SK-N-SH treated with all-trans-retinoic acid at 6 μM for 48 hours (cell line): Measurements from ENCODE around the gene PNMT.
A peak's percentile ranks its signal among the peaks of the same experiment; 100 is the strongest.

Experiments used
- ATAC-seq: fragments of 200-7000 bp; cut with Tn5 transposase; 3 replicates; pipeline ENCODE4 v1.9.1; 2020; ENCODE audit warnings: mild to moderate bottlenecking, moderate library complexity
- ARNTL ChIP-seq: fragments of 450-650 bp; formaldehyde crosslinking; IDR thresholded peaks from 2 replicates; pipeline ENCODE4 v1.5.0; 2020; ENCODE audit warnings: low read depth, mild to moderate bottlenecking, moderate library complexity, borderline replicate concordance
- BACH2 ChIP-seq: fragments of 250-450 bp; sonication (Bioruptor Pico); IDR thresholded peaks from 2 replicates; pipeline ENCODE4 v1.9.0; 2021; ENCODE audit warnings: mild to moderate bottlenecking, borderline replicate concordance
- CSDC2 ChIP-seq: fragments of 250-450 bp; sonication (Bioruptor Pico); IDR thresholded peaks from 2 replicates; pipeline ENCODE4 v1.5.0; 2020; ENCODE audit warnings: mild to moderate bottlenecking, moderate library complexity
- ESRRG ChIP-seq: fragments of 250-450 bp; sonication (Bioruptor Pico); IDR thresholded peaks from 2 replicates; pipeline ENCODE4 v1.6.1; 2021; ENCODE audit warnings: mild to moderate bottlenecking
- GLIS3 ChIP-seq: fragments of 250-450 bp; sonication (Bioruptor Pico); IDR thresholded peaks from 2 replicates; pipeline ENCODE4 v1.5.0; 2020; ENCODE audit warnings: mild to moderate bottlenecking, moderate library complexity
- ISL1 ChIP-seq: fragments of 250-450 bp; sonication (Bioruptor Pico); IDR thresholded peaks from 2 replicates; pipeline ENCODE4 v2.1.2; 2022; ENCODE audit warnings: mild to moderate bottlenecking, moderate library complexity
- OSR1 ChIP-seq: fragments of 250-450 bp; sonication (Bioruptor Pico); IDR thresholded peaks from 2 replicates; pipeline ENCODE4 v1.8.0; 2022; ENCODE audit warnings: moderate library complexity, mild to moderate bottlenecking, inconsistent platforms
- PPARA ChIP-seq: fragments of 250-450 bp; sonication (Bioruptor Pico); IDR thresholded peaks from 2 replicates; pipeline ENCODE4 v1.5.0; 2020; ENCODE audit warnings: mild to moderate bottlenecking, borderline replicate concordance
- RARB ChIP-seq: fragments of 250-450 bp; sonication (Bioruptor Pico); IDR thresholded peaks from 2 replicates; pipeline ENCODE4 v1.8.0; 2021; ENCODE audit warnings: mild to moderate bottlenecking, moderate library complexity
- SNAI2 ChIP-seq: fragments of 250-450 bp; sonication (Bioruptor Pico); IDR thresholded peaks from 2 replicates; pipeline ENCODE4 v1.5.0; 2020; ENCODE audit warnings: mild to moderate bottlenecking, moderate library complexity
- TCF4 ChIP-seq: fragments of 250-450 bp; sonication (Bioruptor Pico); IDR thresholded peaks from 2 replicates; pipeline ENCODE4 v1.8.0; 2021; ENCODE audit warnings: mild to moderate bottlenecking, moderate library complexity, borderline replicate concordance
- TOX ChIP-seq: fragments of 250-450 bp; sonication (Bioruptor Pico); IDR thresholded peaks from 2 replicates; pipeline ENCODE4 v1.8.0; 2021; ENCODE audit warnings: mild to moderate bottlenecking, moderate library complexity, borderline replicate concordance
- TSHZ2 ChIP-seq: fragments of 250-450 bp; sonication (Bioruptor Pico); IDR thresholded peaks from 2 replicates; pipeline ENCODE4 v1.5.0; 2020; ENCODE audit warnings: mild to moderate bottlenecking, moderate library complexity
- ZC3H10 ChIP-seq: fragments of 250-450 bp; sonication (Bioruptor Pico); IDR thresholded peaks from 2 replicates; pipeline ENCODE4 v1.5.1; 2021; ENCODE audit warnings: mild to moderate bottlenecking, moderate library complexity
- ZFP3 ChIP-seq: fragments of 250-450 bp; sonication (Bioruptor Pico); IDR thresholded peaks from 2 replicates; pipeline ENCODE4 v1.5.0; 2020; ENCODE audit warnings: mild to moderate bottlenecking, moderate library complexity
- ZNF565 ChIP-seq: fragments of 450-650 bp; formaldehyde crosslinking; conservative IDR thresholded peaks from 2 replicates; pipeline ENCODE4 v1.5.0; 2020; ENCODE audit warnings: low read depth, mild to moderate bottlenecking, moderate library complexity
- ZNF70 ChIP-seq: fragments of 450-650 bp; formaldehyde crosslinking; IDR thresholded peaks from 2 replicates; pipeline ENCODE4 v1.5.0; 2020; ENCODE audit warnings: mild to moderate bottlenecking, moderate library complexity
- ZNF8 ChIP-seq: fragments of 450-650 bp; formaldehyde crosslinking; IDR thresholded peaks from 2 replicates; pipeline ENCODE4 v1.5.0; 2020; ENCODE audit warnings: mild to moderate bottlenecking, moderate library complexity
- TF ChIP-seq, protein P1 (sequence below): fragments of 250-450 bp; sonication (Bioruptor Pico); IDR thresholded peaks from 2 replicates; pipeline ENCODE4 v1.5.1; 2021; ENCODE audit warnings: mild to moderate bottlenecking, moderate library complexity
- TF ChIP-seq, protein P2 (sequence below): fragments of 250-450 bp; sonication (Bioruptor Pico); IDR thresholded peaks from 2 replicates; pipeline ENCODE4 v1.8.0; 2021; ENCODE audit warnings: low read depth, mild to moderate bottlenecking, moderate library complexity, borderline replicate concordance
- TF ChIP-seq, protein P3 (sequence below): fragments of 250-450 bp; sonication (Bioruptor Pico); IDR thresholded peaks from 2 replicates; pipeline ENCODE4 v1.5.1; 2020; ENCODE audit warnings: low read depth, mild to moderate bottlenecking, moderate library complexity
- TF ChIP-seq, protein P4 (sequence below): fragments of 250-450 bp; sonication (Bioruptor Pico); IDR thresholded peaks from 2 replicates; pipeline ENCODE4 v1.8.0; 2020; ENCODE audit warnings: mild to moderate bottlenecking, moderate library complexity, borderline replicate concordance

PNMT gene

DNA sequence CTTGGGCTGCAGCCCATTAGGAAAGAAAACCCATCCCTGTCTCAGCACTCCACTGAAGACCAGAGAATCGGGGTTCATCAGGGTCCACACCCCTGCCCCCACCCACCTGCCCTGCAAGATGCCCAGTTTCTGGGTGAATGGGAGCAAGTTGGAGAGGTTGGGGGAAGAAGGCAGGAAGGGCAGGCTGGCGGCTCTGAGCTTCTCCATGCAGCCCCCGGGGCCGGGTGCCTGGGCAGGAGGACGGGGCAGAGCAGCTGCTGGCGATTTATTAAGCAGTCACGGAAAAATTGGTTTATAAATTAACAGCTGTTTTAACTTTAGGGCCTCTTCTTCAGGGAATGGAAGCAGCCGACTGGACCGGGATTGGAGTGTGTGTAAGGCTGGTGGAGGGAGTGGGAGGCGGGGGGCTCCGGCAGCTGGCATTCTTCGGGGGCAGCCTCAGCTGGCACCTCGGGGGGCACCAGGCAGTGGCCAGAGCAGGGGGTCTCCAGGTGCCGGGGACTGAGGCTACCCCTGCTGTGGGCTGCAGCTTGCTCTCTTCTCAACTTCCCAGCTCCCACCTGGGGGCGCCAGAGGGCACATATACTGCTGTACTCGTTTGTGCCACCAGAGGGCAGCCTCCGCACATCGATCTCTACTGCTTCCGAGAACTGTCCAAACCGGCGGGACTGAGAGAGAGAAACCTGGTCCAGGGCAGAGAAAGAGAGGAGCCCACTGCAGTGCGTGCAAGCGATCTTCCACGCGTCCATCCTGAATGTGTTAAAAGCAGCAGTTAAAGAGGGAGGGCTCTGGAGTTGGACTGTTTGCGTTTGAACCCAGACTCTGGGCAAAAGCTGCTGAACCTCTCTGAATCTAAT, 46.5 kb upstream of the PNMT start:
- peak; percentile 79 for ATAC-seq
- TF ChIP-seq TCF4 (CRISPR knock-in tag): no peak
- TF ChIP-seq, protein P1, sequence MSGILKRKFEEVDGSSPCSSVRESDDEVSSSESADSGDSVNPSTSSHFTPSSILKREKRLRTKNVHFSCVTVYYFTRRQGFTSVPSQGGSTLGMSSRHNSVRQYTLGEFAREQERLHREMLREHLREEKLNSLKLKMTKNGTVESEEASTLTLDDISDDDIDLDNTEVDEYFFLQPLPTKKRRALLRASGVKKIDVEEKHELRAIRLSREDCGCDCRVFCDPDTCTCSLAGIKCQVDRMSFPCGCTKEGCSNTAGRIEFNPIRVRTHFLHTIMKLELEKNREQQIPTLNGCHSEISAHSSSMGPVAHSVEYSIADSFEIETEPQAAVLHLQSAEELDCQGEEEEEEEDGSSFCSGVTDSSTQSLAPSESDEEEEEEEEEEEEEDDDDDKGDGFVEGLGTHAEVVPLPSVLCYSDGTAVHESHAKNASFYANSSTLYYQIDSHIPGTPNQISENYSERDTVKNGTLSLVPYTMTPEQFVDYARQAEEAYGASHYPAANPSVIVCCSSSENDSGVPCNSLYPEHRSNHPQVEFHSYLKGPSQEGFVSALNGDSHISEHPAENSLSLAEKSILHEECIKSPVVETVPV (CRISPR knock-in tag): no peak
- no peak for TF ChIP-seq BACH2 (CRISPR knock-in tag)
- TF ChIP-seq TOX: no peak
- TF ChIP-seq GLIS3: no peak
- no peak for TF ChIP-seq ZNF70 (CRISPR knock-in tag)
- TF ChIP-seq RARB (CRISPR knock-in tag): no peak
- no peak for TF ChIP-seq ZNF565
- no peak for TF ChIP-seq OSR1 (CRISPR knock-in tag)
- no peak for TF ChIP-seq CSDC2
- TF ChIP-seq, protein P2, sequence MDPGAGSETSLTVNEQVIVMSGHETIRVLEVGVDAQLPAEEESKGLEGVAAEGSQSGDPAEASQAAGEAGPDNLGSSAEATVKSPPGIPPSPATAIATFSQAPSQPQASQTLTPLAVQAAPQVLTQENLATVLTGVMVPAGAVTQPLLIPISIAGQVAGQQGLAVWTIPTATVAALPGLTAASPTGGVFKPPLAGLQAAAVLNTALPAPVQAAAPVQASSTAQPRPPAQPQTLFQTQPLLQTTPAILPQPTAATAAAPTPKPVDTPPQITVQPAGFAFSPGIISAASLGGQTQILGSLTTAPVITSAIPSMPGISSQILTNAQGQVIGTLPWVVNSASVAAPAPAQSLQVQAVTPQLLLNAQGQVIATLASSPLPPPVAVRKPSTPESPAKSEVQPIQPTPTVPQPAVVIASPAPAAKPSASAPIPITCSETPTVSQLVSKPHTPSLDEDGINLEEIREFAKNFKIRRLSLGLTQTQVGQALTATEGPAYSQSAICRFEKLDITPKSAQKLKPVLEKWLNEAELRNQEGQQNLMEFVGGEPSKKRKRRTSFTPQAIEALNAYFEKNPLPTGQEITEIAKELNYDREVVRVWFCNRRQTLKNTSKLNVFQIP (CRISPR knock-in tag): no peak
- TF ChIP-seq ZFP3 (CRISPR knock-in tag): no peak
- TF ChIP-seq ESRRG: no peak
- no peak for TF ChIP-seq ZC3H10 (CRISPR knock-in tag)
- TF ChIP-seq ISL1 (CRISPR knock-in tag): no peak
- TF ChIP-seq ZNF8 (CRISPR knock-in tag): no peak
- TF ChIP-seq ARNTL (CRISPR knock-in tag): no peak
- TF ChIP-seq, protein P3, sequence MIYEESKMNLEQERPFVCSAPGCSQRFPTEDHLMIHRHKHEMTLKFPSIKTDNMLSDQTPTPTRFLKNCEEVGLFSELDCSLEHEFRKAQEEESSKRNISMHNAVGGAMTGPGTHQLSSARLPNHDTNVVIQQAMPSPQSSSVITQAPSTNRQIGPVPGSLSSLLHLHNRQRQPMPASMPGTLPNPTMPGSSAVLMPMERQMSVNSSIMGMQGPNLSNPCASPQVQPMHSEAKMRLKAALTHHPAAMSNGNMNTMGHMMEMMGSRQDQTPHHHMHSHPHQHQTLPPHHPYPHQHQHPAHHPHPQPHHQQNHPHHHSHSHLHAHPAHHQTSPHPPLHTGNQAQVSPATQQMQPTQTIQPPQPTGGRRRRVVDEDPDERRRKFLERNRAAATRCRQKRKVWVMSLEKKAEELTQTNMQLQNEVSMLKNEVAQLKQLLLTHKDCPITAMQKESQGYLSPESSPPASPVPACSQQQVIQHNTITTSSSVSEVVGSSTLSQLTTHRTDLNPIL (CRISPR knock-in tag): no peak
- TF ChIP-seq, protein P4, sequence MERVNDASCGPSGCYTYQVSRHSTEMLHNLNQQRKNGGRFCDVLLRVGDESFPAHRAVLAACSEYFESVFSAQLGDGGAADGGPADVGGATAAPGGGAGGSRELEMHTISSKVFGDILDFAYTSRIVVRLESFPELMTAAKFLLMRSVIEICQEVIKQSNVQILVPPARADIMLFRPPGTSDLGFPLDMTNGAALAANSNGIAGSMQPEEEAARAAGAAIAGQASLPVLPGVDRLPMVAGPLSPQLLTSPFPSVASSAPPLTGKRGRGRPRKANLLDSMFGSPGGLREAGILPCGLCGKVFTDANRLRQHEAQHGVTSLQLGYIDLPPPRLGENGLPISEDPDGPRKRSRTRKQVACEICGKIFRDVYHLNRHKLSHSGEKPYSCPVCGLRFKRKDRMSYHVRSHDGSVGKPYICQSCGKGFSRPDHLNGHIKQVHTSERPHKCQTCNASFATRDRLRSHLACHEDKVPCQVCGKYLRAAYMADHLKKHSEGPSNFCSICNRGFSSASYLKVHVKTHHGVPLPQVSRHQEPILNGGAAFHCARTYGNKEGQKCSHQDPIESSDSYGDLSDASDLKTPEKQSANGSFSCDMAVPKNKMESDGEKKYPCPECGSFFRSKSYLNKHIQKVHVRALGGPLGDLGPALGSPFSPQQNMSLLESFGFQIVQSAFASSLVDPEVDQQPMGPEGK (CRISPR knock-in tag): no peak

- ATAC-seq: peak; percentile 5; the same call in 2 of the 3 replicates
- TF ChIP-seq, protein P1 (CRISPR knock-in tag): no peak
- TF ChIP-seq SNAI2 (no peak), TOX (no peak), ZNF565 (no peak), ZC3H10 (CRISPR knock-in tag) (no peak), ESRRG (no peak), TSHZ2 (CRISPR knock-in tag) (no peak), GLIS3 (no peak), ARNTL (CRISPR knock-in tag) (no peak), PPARA (CRISPR knock-in tag) (no peak), ZNF8 (CRISPR knock-in tag) (no peak), TCF4 (CRISPR knock-in tag) (no peak), ISL1 (CRISPR knock-in tag) (no peak)
- TF ChIP-seq, protein P4 (CRISPR knock-in tag): no peak
- TF ChIP-seq, protein P2 (CRISPR knock-in tag): no peak
- TF ChIP-seq, all 23 proteins: peak for 0
Measured at GRCh38 chr17:39622380-39623006, 45.8 kb upstream of the PNMT start.
